ENCODE measurements around the gene PRR29.

GRCh38 chr17:63984236-63984635, 13.9 kb upstream of the PRR29 start:
- no peak for TF ChIP-seq CTCF (IDR thresholded peaks at IDR 0.05; ENCODE audit: extremely low read depth in 1 of 2, insufficient read depth in 1 of 2, low read depth in 1 of 2, low read length in 2 of 2)
- no peak for TF ChIP-seq POLR2A (IDR thresholded peaks at IDR 0.05; ENCODE audit: low read depth, low read length)
- no peak for TF ChIP-seq MYC (IDR thresholded peaks at IDR 0.05; ENCODE audit: low read depth, low read length)
- TF ChIP-seq EZH2 (IDR thresholded peaks at IDR 0.05; ENCODE audit: borderline replicate concordance, low read depth, low read length, severe bottlenecking) = no peak
- TF ChIP-seq FOS (IDR thresholded peaks at IDR 0.05; ENCODE audit: borderline replicate concordance, insufficient read depth, low read length) = no peak
